ENCODE data around the gene RCN1. TPM values are rescaled to one million over a fixed set of nuclear protein-coding genes. Genes with fewer than 3 reads are reported as not detected.

Gene RCN1
- 203 and 226 TPM in 2 replicates for total RNA-seq (2012; rRNA removed)

- Histone ChIP-seq H3K9ac (ENCODE audit: low read depth, low read length) (peak within 1 kb of the TSS; percentile 97), H3K4me1 (ENCODE audit: control insufficient read depth, insufficient read depth, low read length) (peaks cover 48% of the 10 kb centered on the region)
These were observed at the start of gene RCN1 for GRCh38 chr11:32090545-32091370. RCN1 (plus strand) TSS chr11:32091074; CDS start chr11:32091197, 123 bp downstream.

DNA sequence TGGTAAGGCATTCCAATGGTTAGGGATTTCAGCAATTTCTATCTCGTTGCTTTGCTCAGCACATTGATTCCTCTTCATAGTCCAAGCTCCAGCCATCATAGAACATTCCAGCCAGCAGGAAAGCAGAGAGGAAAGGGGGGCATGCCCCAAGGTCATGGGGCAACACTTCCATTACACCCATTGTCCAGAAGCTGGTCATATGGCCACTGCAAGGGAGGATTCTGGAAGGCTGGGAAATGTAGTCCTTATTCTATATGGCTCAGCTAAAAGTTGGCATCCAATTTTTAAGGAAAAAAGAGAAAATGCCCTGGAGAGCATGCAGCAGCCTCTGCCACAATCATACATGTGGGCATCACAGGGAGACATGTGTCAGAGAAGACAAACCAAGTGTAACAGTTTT lies 47.1 kb upstream of the RCN1 start:
- Histone ChIP-seq H3K36me3 (ENCODE audit: insufficient read depth, low read length) (no peaks in the 10 kb centered on the region), H3K4me3 (ENCODE audit: low read length) (no peak overlapping the region), H3K9ac (ENCODE audit: low read depth, low read length) (no peak overlapping the region), H3K9me3 (replicated peaks; ENCODE audit: low read length) (no peaks in the 10 kb centered on the region), H3K27me3 (ENCODE audit: control insufficient read depth, insufficient read depth, low read length) (peaks cover 25% of the 10 kb centered on the region), H3K4me1 (ENCODE audit: control insufficient read depth, insufficient read depth, low read length) (no peaks in the 10 kb centered on the region), H3K4me2 (ENCODE audit: low read length) (no peak overlapping the region)

More at GRCh38 chr11:32090545-32091370, at the start of gene RCN1:
- Histone ChIP-seq H3K4me2 (ENCODE audit: low read length) (peak within 1 kb of the TSS; percentile 89), H3K9me3 (replicated peaks; ENCODE audit: low read length) (no peaks in the 10 kb centered on the region), H3K36me3 (ENCODE audit: insufficient read depth, low read length) (no peaks in the 10 kb centered on the region), H3K27me3 (ENCODE audit: control insufficient read depth, insufficient read depth, low read length) (no peaks in the 10 kb centered on the region), H3K4me3 (ENCODE audit: low read length) (peak within 1 kb of the TSS; percentile 86)

- Histone ChIP-seq H3K9ac (ENCODE audit: low read depth, low read length) (no peak overlapping the region), H3K4me3 (ENCODE audit: low read length) (no peak overlapping the region), H3K36me3 (ENCODE audit: insufficient read depth, low read length) (no peaks in the 10 kb centered on the region), H3K4me2 (ENCODE audit: low read length) (no peak overlapping the region), H3K9me3 (replicated peaks; ENCODE audit: low read length) (no peaks in the 10 kb centered on the region), H3K4me1 (ENCODE audit: control insufficient read depth, insufficient read depth, low read length) (no peaks in the 10 kb centered on the region), H3K27me3 (ENCODE audit: control insufficient read depth, insufficient read depth, low read length) (peaks cover 27% of the 10 kb centered on the region)
These were observed 46.6 kb upstream of the RCN1 start for GRCh38 chr11:32044158-32044863.

- Histone ChIP-seq H3K4me1 (ENCODE audit: control insufficient read depth, insufficient read depth, low read length) (no peaks in the 10 kb centered on the region), H3K9ac (ENCODE audit: low read depth, low read length) (no peak overlapping the region), H3K36me3 (ENCODE audit: insufficient read depth, low read length) (no peaks in the 10 kb centered on the region), H3K27me3 (ENCODE audit: control insufficient read depth, insufficient read depth, low read length) (peaks cover 39% of the 10 kb centered on the region), H3K4me2 (ENCODE audit: low read length) (no peak overlapping the region), H3K4me3 (ENCODE audit: low read length) (no peak overlapping the region), H3K9me3 (replicated peaks; ENCODE audit: low read length) (no peaks in the 10 kb centered on the region)
These were observed 45.4 kb upstream of the RCN1 start for GRCh38 chr11:32045456-32045855.

GRCh38 chr11:32050264-32050663 lies 40.6 kb upstream of the RCN1 start:
- Histone ChIP-seq H3K27me3 (ENCODE audit: control insufficient read depth, insufficient read depth, low read length) (peaks cover 53% of the 10 kb centered on the region), H3K4me3 (ENCODE audit: low read length) (no peak overlapping the region), H3K9ac (ENCODE audit: low read depth, low read length) (no peak overlapping the region)

GRCh38 chr11:32052215-32052614 lies 38.7 kb upstream of the RCN1 start:
- Histone ChIP-seq H3K9me3 (replicated peaks; ENCODE audit: low read length) (no peaks in the 10 kb centered on the region), H3K36me3 (ENCODE audit: insufficient read depth, low read length) (no peaks in the 10 kb centered on the region), H3K4me3 (ENCODE audit: low read length) (no peak overlapping the region), H3K9ac (ENCODE audit: low read depth, low read length) (no peak overlapping the region), H3K4me1 (ENCODE audit: control insufficient read depth, insufficient read depth, low read length) (no peaks in the 10 kb centered on the region), H3K27me3 (ENCODE audit: control insufficient read depth, insufficient read depth, low read length) (peaks cover 49% of the 10 kb centered on the region), H3K4me2 (ENCODE audit: low read length) (no peak overlapping the region)

More at GRCh38 chr11:32050264-32050663, 40.6 kb upstream of the RCN1 start:
- H3K4me1 ChIP-seq (ENCODE audit: control insufficient read depth, insufficient read depth, low read length): no peaks in the 10 kb centered on the region
- H3K9me3 ChIP-seq (replicated peaks; ENCODE audit: low read length): no peaks in the 10 kb centered on the region
- no peaks in the 10 kb centered on the region for H3K36me3 ChIP-seq (ENCODE audit: insufficient read depth, low read length)
- H3K4me2 ChIP-seq (ENCODE audit: low read length): no peak overlapping the region

DNA sequence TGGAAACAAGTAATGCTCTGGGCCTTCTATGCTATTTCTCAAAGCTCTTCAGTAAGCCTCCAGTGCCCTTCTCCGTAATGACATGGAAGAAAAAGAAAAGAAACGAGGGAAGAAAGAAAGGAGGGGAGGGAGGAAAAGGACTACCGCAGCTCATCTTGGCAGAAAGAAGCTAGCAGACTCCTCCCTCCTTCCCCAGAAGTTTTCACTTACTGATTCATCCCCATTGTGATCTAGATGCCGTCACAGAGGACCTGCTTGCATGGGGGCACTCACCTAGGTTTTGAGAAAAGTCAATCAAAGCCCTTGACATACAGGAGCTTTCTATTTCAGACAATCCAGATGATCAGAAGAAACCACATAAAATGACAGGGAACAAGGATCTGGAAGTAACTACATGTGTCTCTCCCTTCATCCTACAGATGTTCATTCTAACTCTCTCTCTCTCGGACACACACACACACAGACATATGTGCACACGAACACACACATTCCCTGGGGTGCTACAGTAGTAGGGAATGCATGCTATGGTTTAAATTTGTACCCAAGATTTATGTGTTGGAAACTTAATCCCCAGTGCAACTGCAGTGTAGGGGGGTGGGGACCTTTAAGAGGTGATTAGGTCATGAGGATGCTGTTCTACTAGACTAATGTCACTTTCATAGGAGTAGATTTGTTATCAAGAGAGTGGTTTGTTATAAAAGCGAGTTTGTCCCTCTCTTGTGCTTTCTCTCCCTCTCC lies 37.6 kb upstream of the RCN1 start:
- H3K27me3 ChIP-seq (ENCODE audit: control insufficient read depth, insufficient read depth, low read length): peaks cover 59% of the 10 kb centered on the region
- no peaks in the 10 kb centered on the region for H3K36me3 ChIP-seq (ENCODE audit: insufficient read depth, low read length)
- no peak overlapping the region for H3K4me3 ChIP-seq (ENCODE audit: low read length)
- no peaks in the 10 kb centered on the region for H3K9me3 ChIP-seq (replicated peaks; ENCODE audit: low read length)
- no peak overlapping the region for H3K9ac ChIP-seq (ENCODE audit: low read depth, low read length)
- no peak overlapping the region for H3K4me2 ChIP-seq (ENCODE audit: low read length)
- no peaks in the 10 kb centered on the region for H3K4me1 ChIP-seq (ENCODE audit: control insufficient read depth, insufficient read depth, low read length)

- H3K9me3 ChIP-seq (replicated peaks; ENCODE audit: low read length): no peaks in the 10 kb centered on the region
- no peaks in the 10 kb centered on the region for H3K4me1 ChIP-seq (ENCODE audit: control insufficient read depth, insufficient read depth, low read length)
- H3K9ac ChIP-seq (ENCODE audit: low read depth, low read length): no peak overlapping the region
These were observed 35.0 kb upstream of the RCN1 start for GRCh38 chr11:32055861-32056260.

DNA sequence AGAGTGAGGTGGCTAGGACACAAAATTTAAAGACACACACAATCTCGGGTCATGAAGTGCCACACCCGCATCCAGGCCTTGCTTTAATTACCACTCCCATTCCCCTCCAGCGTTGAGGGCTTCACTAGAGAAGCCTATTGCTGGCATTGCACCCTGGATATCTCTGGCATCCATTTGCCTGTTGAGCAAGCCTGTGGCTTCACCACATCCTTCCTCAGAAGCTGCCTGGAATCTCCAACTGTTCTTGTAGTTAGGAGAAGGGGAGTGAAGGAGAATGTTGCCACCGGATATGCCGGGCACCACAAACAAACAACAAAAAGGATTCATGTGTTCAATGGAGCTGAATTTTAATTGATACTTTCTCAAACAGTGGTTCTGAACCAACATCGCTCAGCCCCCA lies 34.4 kb upstream of the RCN1 start:
- Histone ChIP-seq H3K4me2 (ENCODE audit: low read length) (no peak overlapping the region), H3K9me3 (replicated peaks; ENCODE audit: low read length) (no peaks in the 10 kb centered on the region), H3K9ac (ENCODE audit: low read depth, low read length) (no peak overlapping the region), H3K36me3 (ENCODE audit: insufficient read depth, low read length) (no peaks in the 10 kb centered on the region), H3K4me3 (ENCODE audit: low read length) (no peak overlapping the region), H3K27me3 (ENCODE audit: control insufficient read depth, insufficient read depth, low read length) (peaks cover 50% of the 10 kb centered on the region), H3K4me1 (ENCODE audit: control insufficient read depth, insufficient read depth, low read length) (no peaks in the 10 kb centered on the region)

More at GRCh38 chr11:32055861-32056260, 35.0 kb upstream of the RCN1 start:
- Histone ChIP-seq H3K36me3 (ENCODE audit: insufficient read depth, low read length) (no peaks in the 10 kb centered on the region), H3K4me3 (ENCODE audit: low read length) (no peak overlapping the region), H3K4me2 (ENCODE audit: low read length) (no peak overlapping the region), H3K27me3 (ENCODE audit: control insufficient read depth, insufficient read depth, low read length) (peaks cover 51% of the 10 kb centered on the region)

DNA sequence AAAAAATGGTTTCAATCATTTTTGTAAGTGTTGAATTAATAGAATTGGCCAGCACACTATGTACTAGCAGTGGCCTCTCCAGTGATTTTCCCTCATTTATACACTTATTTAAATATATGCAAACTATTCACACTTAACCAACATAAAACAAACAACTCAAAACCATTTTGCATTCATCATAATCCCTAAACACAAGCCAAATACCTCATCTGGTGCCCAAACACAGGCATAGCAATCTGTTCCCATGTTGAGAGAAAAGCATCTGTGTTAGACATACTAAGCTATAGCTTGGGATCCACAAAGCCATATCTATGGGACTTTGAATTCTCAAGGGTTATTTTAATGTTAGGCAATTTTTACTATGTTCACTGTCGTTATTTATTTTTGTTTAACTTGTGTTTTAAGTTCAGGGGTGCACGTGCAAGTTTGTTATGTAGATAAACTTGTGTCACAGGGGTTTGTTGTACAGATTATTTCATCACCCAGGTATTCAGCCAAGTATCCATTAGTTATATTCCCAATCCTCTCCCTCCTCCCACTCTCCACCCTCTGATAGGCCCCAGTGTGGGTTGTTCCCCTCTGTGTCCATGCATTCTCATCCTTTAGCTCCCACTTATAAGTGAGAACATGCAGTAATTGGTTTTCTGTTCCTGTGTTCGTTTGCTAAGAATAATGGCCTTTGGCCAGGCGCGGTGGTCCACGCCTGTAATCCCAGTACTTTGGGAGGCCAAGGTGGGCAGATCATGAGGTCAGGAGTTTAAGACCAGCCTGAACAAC lies 31.0 kb upstream of the RCN1 start:
- no peak overlapping the region for H3K4me3 ChIP-seq (ENCODE audit: low read length)
- H3K27me3 ChIP-seq (ENCODE audit: control insufficient read depth, insufficient read depth, low read length): peaks cover 44% of the 10 kb centered on the region
- H3K4me1 ChIP-seq (ENCODE audit: control insufficient read depth, insufficient read depth, low read length): no peaks in the 10 kb centered on the region
- no peak overlapping the region for H3K9ac ChIP-seq (ENCODE audit: low read depth, low read length)
- H3K4me2 ChIP-seq (ENCODE audit: low read length): no peak overlapping the region
- H3K9me3 ChIP-seq (replicated peaks; ENCODE audit: low read length): no peaks in the 10 kb centered on the region
- H3K36me3 ChIP-seq (ENCODE audit: insufficient read depth, low read length): no peaks in the 10 kb centered on the region

GRCh38 chr11:32062540-32062939 lies 28.3 kb upstream of the RCN1 start:
- no peak overlapping the region for H3K4me3 ChIP-seq (ENCODE audit: low read length)
- no peaks in the 10 kb centered on the region for H3K4me1 ChIP-seq (ENCODE audit: control insufficient read depth, insufficient read depth, low read length)
- peaks cover 58% of the 10 kb centered on the region for H3K27me3 ChIP-seq (ENCODE audit: control insufficient read depth, insufficient read depth, low read length)
- H3K4me2 ChIP-seq (ENCODE audit: low read length): no peak overlapping the region
- H3K36me3 ChIP-seq (ENCODE audit: insufficient read depth, low read length): no peaks in the 10 kb centered on the region
- H3K9ac ChIP-seq (ENCODE audit: low read depth, low read length): no peak overlapping the region
- H3K9me3 ChIP-seq (replicated peaks; ENCODE audit: low read length): no peaks in the 10 kb centered on the region

Data from skeletal muscle satellite cell (primary cell).